ENCODE results near the gene TENM4. TPM values are rescaled to one million over a fixed set of nuclear protein-coding genes. Genes with fewer than 3 reads are reported as not detected.

Gene TENM4
- total and polyA plus RNA-seq, 2 of the 8 experiments (the other 6 are each of a cell fraction or from before 2014, with no cell fraction given) = 3.5 to 7.2 TPM

DNA sequence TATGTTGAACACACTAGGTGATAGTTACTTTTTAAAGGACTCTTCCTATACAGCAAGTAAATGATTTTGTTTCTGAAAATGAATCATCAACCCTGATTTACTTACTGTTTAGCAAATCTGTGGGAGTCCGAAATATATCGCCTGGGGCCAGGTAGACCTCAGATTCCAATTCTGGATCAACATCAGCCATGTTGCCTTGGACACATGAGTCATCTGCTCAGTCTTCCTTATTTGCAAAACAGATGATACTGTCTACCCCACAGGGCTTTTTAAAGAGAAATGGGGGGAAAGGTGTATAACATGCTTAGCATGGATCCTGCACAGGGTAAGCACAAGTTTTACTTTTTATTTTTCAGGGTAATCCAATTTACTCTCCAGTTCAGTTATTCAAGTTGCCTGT, 324.2 kb downstream of the TENM4 start:
- H2BK15ac ChIP-seq (ENCODE audit: low read length) = no peak overlapping the region
- H2BK12ac ChIP-seq (ENCODE audit: low read depth, low read length) = no peak overlapping the region
- H3K18ac ChIP-seq (ENCODE audit: extremely low read depth, low read length) = no peak overlapping the region
- DNase-seq (ENCODE audit: low read depth in 1 of 2, low spot score in 2 of 2) (no peak), FAIRE-seq (no peak)
- no peak overlapping the region for H2BK120ac ChIP-seq (replicated peaks; ENCODE audit: low read depth, low read length)
- H3K9me3 ChIP-seq (ENCODE audit: insufficient read depth in 2 of 2, low read depth in 1 of 2, low read length in 1 of 2) = no peaks in the 10 kb centered on the region
- H3K36me3 ChIP-seq (ENCODE audit: control insufficient read depth in 2 of 4, insufficient read depth in 4 of 4, low read length in 3 of 4) = no peaks in the 10 kb centered on the region
- no peak overlapping the region for H2BK5ac ChIP-seq (ENCODE audit: low read depth, low read length)
- no peak overlapping the region for H2AK5ac ChIP-seq (ENCODE audit: low read depth, low read length)
- H3K4ac ChIP-seq (replicated peaks; ENCODE audit: insufficient read length, low read depth, low read length) = no peak overlapping the region
- no peak overlapping the region for H2BK20ac ChIP-seq (ENCODE audit: low read length)
- H3K23ac ChIP-seq (ENCODE audit: insufficient read length) = no peak overlapping the region
- H3K23me2 ChIP-seq (ENCODE audit: low read depth, low read length) = no peaks in the 10 kb centered on the region; the same call in 1 of the 2 replicates
- no peak overlapping the region for H4K5ac ChIP-seq (ENCODE audit: insufficient read length, low read depth, low read length)
- no peak overlapping the region for H3K9ac ChIP-seq (replicated peaks in 1 of 4; ENCODE audit: extremely low read depth in 1 of 4, low read depth in 3 of 4, low read length in 3 of 4)
- no peak overlapping the region for H2AFZ ChIP-seq (ENCODE audit: low read length)
- H3K27ac ChIP-seq (ENCODE audit: low read depth, low read length) = no peak overlapping the region
- TF ChIP-seq RXRA (IDR thresholded peaks at IDR 0.05; ENCODE audit: insufficient read depth, low read depth, low read length) (no peak), EGR1 (IDR thresholded peaks at IDR 0.05; ENCODE audit: borderline replicate concordance, low read depth, low read length) (no peak), NANOG (IDR thresholded peaks at IDR 0.05; ENCODE audit: insufficient read depth, low read depth, low read length, poor library complexity, severe bottlenecking) (no peak), ZNF274 (IDR thresholded peaks at IDR 0.05; ENCODE audit: borderline replicate concordance, extremely low read depth, low read length) (no peak), TEAD4 (IDR thresholded peaks at IDR 0.05; ENCODE audit: low read depth, low read length) (no peak), JUND (IDR thresholded peaks at IDR 0.05; ENCODE audit: low read length) (no peak)
- H3K79me2 ChIP-seq (ENCODE audit: control insufficient read depth in 1 of 2, insufficient read depth in 2 of 2, low read length in 2 of 2) = no peaks in the 10 kb centered on the region
- ChIA-PET CTCF (ENCODE audit: partially characterized antibody) (interaction anchor here (1.4 kb wide), 1 partner anchor 17 kb away, joined by 7 read pairs; no protein-coding TSS in a partner anchor), POLR2A (ENCODE audit: partially characterized antibody) (no interaction called here)
- WGBS, 2 experiments (ENCODE audit: extremely low coverage in 1 of 2, insufficient coverage in 1 of 2, insufficient read length in 1 of 2, insufficient replicate concordance in 2 of 2, low coverage in 1 of 2, low lambda C conversion rate in 2 of 2, missing lambda C conversion rate in 1 of 2) = 97% methylated on average over 2 of the region's 2 CpGs; no CpG with 5 or more reads in 1 of the 2 experiments
- H4K20me1 ChIP-seq (replicated peaks in 1 of 2; ENCODE audit: control insufficient read depth in 1 of 2, insufficient read depth in 2 of 2, low read length in 2 of 2) = no peaks in the 10 kb centered on the region
- H4K8ac ChIP-seq (ENCODE audit: extremely low read depth, insufficient read depth, low read length) = no peak overlapping the region
- no peaks in the 10 kb centered on the region for H3K79me1 ChIP-seq (ENCODE audit: low read depth, low read length)
- H4K91ac ChIP-seq (replicated peaks; ENCODE audit: insufficient read length, low read length) = no peak overlapping the region
- H3K27me3 ChIP-seq (replicated peaks in 1 of 4; ENCODE audit: control insufficient read depth in 3 of 4, extremely low read depth in 1 of 4, insufficient read depth in 3 of 4, low read length in 3 of 4) = no peaks in the 10 kb centered on the region; a peak in 1 of 7 replicates
- H3K4me2 ChIP-seq (ENCODE audit: insufficient read depth in 1 of 2, low read depth in 2 of 2, low read length in 2 of 2) = no peak overlapping the region
- H3K4me1 ChIP-seq (replicated peaks in 1 of 4; ENCODE audit: control insufficient read depth in 3 of 4, insufficient read depth in 4 of 4, low read length in 3 of 4) = peaks cover 0 to 4% (median 0%) of the 10 kb centered on the region in 4 experiments; a peak in 1 of 7 replicates
- no peak overlapping the region for H3K56ac ChIP-seq (replicated peaks; ENCODE audit: insufficient read length, low read depth, low read length)
- no peak overlapping the region for H3K4me3 ChIP-seq (ENCODE audit: extremely low read depth in 1 of 4, insufficient read depth in 2 of 4, low read depth in 3 of 4, low read length in 4 of 4)
- no peak overlapping the region for H3K14ac ChIP-seq (ENCODE audit: insufficient read length)
